ENCODE results near the gene S1PR1. TPM values are rescaled to one million over a fixed set of nuclear protein-coding genes. Genes with fewer than 3 reads are reported as not detected.

The S1PR1 gene
- polyA plus RNA-seq, 3 donors, result 0.36 to 0.64 (median 0.43) TPM

GRCh38 chr1:101281751-101282150 lies 44.9 kb downstream of the S1PR1 start:
- Histone ChIP-seq H3K9me3 (replicated peaks in 1 of 2; ENCODE audit: control insufficient read depth in 1 of 2, insufficient read depth in 1 of 2, low read length in 2 of 2) (no peaks in the 10 kb centered on the region), H3K36me3 (replicated peaks in 1 of 2; ENCODE audit: control insufficient read depth in 1 of 2, insufficient read depth in 2 of 2, low read length in 2 of 2) (no peaks in the 10 kb centered on the region), H3K27me3 (ENCODE audit: control insufficient read depth in 2 of 2, insufficient read depth in 2 of 2, low read length in 2 of 2) (no peaks in the 10 kb centered on the region), H2AFZ (ENCODE audit: insufficient read depth, low read depth, low read length, poor library complexity, severe bottlenecking) (no peak overlapping the region), H3K4me1 (ENCODE audit: control insufficient read depth in 1 of 2, insufficient read depth in 2 of 2, low read length in 2 of 2) (peaks cover 9 to 13% of the 10 kb centered on the region in 2 donors), H3K4me2 (replicated peaks; ENCODE audit: extremely low read depth, low read length, poor library complexity, severe bottlenecking) (no peak overlapping the region), H3K27ac (ENCODE audit: low read depth in 1 of 2, low read length in 2 of 2) (no peak overlapping the region), H3K79me2 (ENCODE audit: insufficient read depth, low read length) (no peaks in the 10 kb centered on the region), H3K9ac (ENCODE audit: insufficient read depth, low read length, poor library complexity, severe bottlenecking) (no peak overlapping the region), H3K4me3 (replicated peaks in 1 of 3; ENCODE audit: low read depth in 2 of 3, low read length in 3 of 3) (no peak overlapping the region), H4K20me1 (ENCODE audit: insufficient read depth, low read length) (no peaks in the 10 kb centered on the region)
- Mint-ChIP-seq H3K36me3 (no peaks in the 10 kb centered on the region), H3K4me3 (no peak overlapping the region), H3K27me3 (ENCODE audit: low read depth in 3 of 3) (peaks cover 3 to 7% (median 3%) of the 10 kb centered on the region in 3 donors), H3K9me3 (no peaks in the 10 kb centered on the region), H3K4me1 (peaks cover 20% of the 10 kb centered on the region), H3K27ac (no peak overlapping the region)
- no peak for TF ChIP-seq CTCF (IDR thresholded peaks at IDR 0.05)
- intact Hi-C loops (cut with micrococcal nuclease), result no loop called here
- WGBS (ENCODE audit: insufficient coverage), result 100% methylated on average over 2 of the region's 3 CpGs
- no peak for DNase-seq

GRCh38 chr1:101282314-101283038 lies 45.7 kb downstream of the S1PR1 start:
- Mint-ChIP-seq H3K27ac (no peak overlapping the region), H3K36me3 (no peaks in the 10 kb centered on the region), H3K27me3 (ENCODE audit: low read depth in 3 of 3) (peaks cover 1 to 7% (median 3%) of the 10 kb centered on the region in 3 donors), H3K4me3 (no peak overlapping the region), H3K4me1 (peaks cover 15% of the 10 kb centered on the region), H3K9me3 (no peaks in the 10 kb centered on the region)
- Histone ChIP-seq H3K36me3 (replicated peaks in 1 of 2; ENCODE audit: control insufficient read depth in 1 of 2, insufficient read depth in 2 of 2, low read length in 2 of 2) (no peaks in the 10 kb centered on the region), H2AFZ (ENCODE audit: insufficient read depth, low read depth, low read length, poor library complexity, severe bottlenecking) (no peak overlapping the region), H3K4me2 (replicated peaks; ENCODE audit: extremely low read depth, low read length, poor library complexity, severe bottlenecking) (no peak overlapping the region), H3K4me1 (ENCODE audit: control insufficient read depth in 1 of 2, insufficient read depth in 2 of 2, low read length in 2 of 2) (peaks cover 8 to 9% of the 10 kb centered on the region in 2 donors), H3K9me3 (replicated peaks in 1 of 2; ENCODE audit: control insufficient read depth in 1 of 2, insufficient read depth in 1 of 2, low read length in 2 of 2) (no peaks in the 10 kb centered on the region), H3K27me3 (ENCODE audit: control insufficient read depth in 2 of 2, insufficient read depth in 2 of 2, low read length in 2 of 2) (no peaks in the 10 kb centered on the region), H3K9ac (ENCODE audit: insufficient read depth, low read length, poor library complexity, severe bottlenecking) (no peak overlapping the region), H3K79me2 (ENCODE audit: insufficient read depth, low read length) (no peaks in the 10 kb centered on the region), H3K27ac (ENCODE audit: low read depth in 1 of 2, low read length in 2 of 2) (no peak overlapping the region), H3K4me3 (replicated peaks in 1 of 3; ENCODE audit: low read depth in 2 of 3, low read length in 3 of 3) (no peak overlapping the region), H4K20me1 (ENCODE audit: insufficient read depth, low read length) (no peaks in the 10 kb centered on the region)
- DNase-seq, result no peak
- intact Hi-C loops (cut with micrococcal nuclease), result no loop called here
- TF ChIP-seq CTCF (IDR thresholded peaks at IDR 0.05), result no peak
- WGBS (ENCODE audit: insufficient coverage), result 65% methylated on average over 3 of the region's 10 CpGs
